IPS-NIHi7 (cell line): ENCODE results near the gene MIEN1.
"Not testable (repeated sequence)": the region's sequence is repeated elsewhere in the genome, so short reads cannot be mapped to it uniquely, and the experiment has no call there.

ENCODE experiments used
- DNase-seq: peaks from one replicate; pipeline ENCODE4 v3.0.0; 2012; ENCODE audit warnings: mixed read lengths; ENCODE audit errors: extremely low spot score

The MIEN1 gene

GRCh38 chr17:39739885-39740356, 9.6 kb upstream of the MIEN1 start:
- no peak for DNase-seq

- no peak for DNase-seq
Measured at GRCh38 chr17:39738983-39739884, 8.9 kb upstream of the MIEN1 start.

- no peak for DNase-seq
Measured at GRCh38 chr17:39738568-39738901, 8.2 kb upstream of the MIEN1 start.

GRCh38 chr17:39737760-39738567, 7.6 kb upstream of the MIEN1 start, which contains the start of gene GRB7:
TSS of gene GRB7 (plus strand) at chr17:39737938. CDS start at chr17:39742302, 4,364 bp downstream.
- peak; percentile 78 for DNase-seq

- no peak for DNase-seq
Measured at GRCh38 chr17:39737206-39737759, 7.0 kb upstream of the MIEN1 start.

- no peak for DNase-seq
Measured at GRCh38 chr17:39736319-39737165, 6.2 kb upstream of the MIEN1 start.

- no peak for DNase-seq
Measured at GRCh38 chr17:39735882-39736281, 5.5 kb upstream of the MIEN1 start.

GRCh38 chr17:39732586-39732985, 2.3 kb upstream of the MIEN1 start:
- no peak for DNase-seq

GRCh38 chr17:39729280-39729851, 966 bp downstream of the MIEN1 start:
- DNase-seq = no peak

- DNase-seq = no peak
Measured at GRCh38 chr17:39727556-39727955, 2.8 kb downstream of the MIEN1 start.

GRCh38 chr17:39726617-39727016, 3.7 kb downstream of the MIEN1 start:
- DNase-seq = no peak

- DNase-seq = not testable (repeated sequence)
Measured at GRCh38 chr17:39725923-39726322, 4.4 kb downstream of the MIEN1 start.

- no peak for DNase-seq
Measured at GRCh38 chr17:39724731-39725130, 5.6 kb downstream of the MIEN1 start.

- DNase-seq = peak; percentile 81
Measured at GRCh38 chr17:39722965-39723848, 7.1 kb downstream of the MIEN1 start.

GRCh38 chr17:39722104-39722503, 8.2 kb downstream of the MIEN1 start:
- DNase-seq = no peak

GRCh38 chr17:39719563-39720355, 10.6 kb downstream of the MIEN1 start:
- no peak for DNase-seq

- DNase-seq = no peak
Measured at GRCh38 chr17:39717660-39718059, 12.7 kb downstream of the MIEN1 start.

GRCh38 chr17:39716879-39717536, 13.3 kb downstream of the MIEN1 start:
- DNase-seq = no peak
